ENCODE results near the gene RHBG. TPM values are rescaled to one million over a fixed set of nuclear protein-coding genes. Genes with fewer than 3 reads are reported as not detected.

The RHBG gene
- total RNA-seq, 2 donors from 2014 or later: 0.85 TPM; not detected in 1

- TF ChIP-seq CTCF (IDR thresholded peaks at IDR 0.05) (no peak), POLR2AphosphoS5 (IDR thresholded peaks at IDR 0.05) (no peak), POLR2A (IDR thresholded peaks at IDR 0.05) (no peak)
- WGBS: 83% methylated on average over 8 of the region's 8 CpGs
- peaks cover 19% of the 10 kb centered on the region for H3K27me3 ChIP-seq (replicated peaks; ENCODE audit: insufficient read depth)
Observed at GRCh38 chr1:156410740-156411139, 41.7 kb downstream of the RHBG start.

GRCh38 chr1:156412653-156413321 is 43.8 kb downstream of the RHBG start:
- TF ChIP-seq POLR2A (IDR thresholded peaks at IDR 0.05) (no peak), POLR2AphosphoS5 (IDR thresholded peaks at IDR 0.05) (no peak), CTCF (IDR thresholded peaks at IDR 0.05) (no peak)
- 75% methylated on average over 10 of the region's 10 CpGs for WGBS
- intact Hi-C loops (cut with DNase I): no loop called here
- H3K4me3 ChIP-seq: no peak overlapping the region
- H3K4me1 ChIP-seq (replicated peaks): no peaks in the 10 kb centered on the region
- H3K9me3 ChIP-seq: no peaks in the 10 kb centered on the region
- H3K36me3 ChIP-seq: no peaks in the 10 kb centered on the region
- H3K27me3 ChIP-seq (replicated peaks; ENCODE audit: insufficient read depth): peaks cover 19% of the 10 kb centered on the region
- no peak for DNase-seq (ENCODE audit: low spot score)
- H3K27ac ChIP-seq: no peak overlapping the region

More at GRCh38 chr1:156410740-156411139, 41.7 kb downstream of the RHBG start:
- DNase-seq (ENCODE audit: low spot score): no peak
- intact Hi-C loops (cut with DNase I): no loop called here
- no peak overlapping the region for H3K27ac ChIP-seq
- no peak overlapping the region for H3K4me3 ChIP-seq
- no peaks in the 10 kb centered on the region for H3K9me3 ChIP-seq
- no peaks in the 10 kb centered on the region for H3K36me3 ChIP-seq
- H3K4me1 ChIP-seq (replicated peaks): no peaks in the 10 kb centered on the region

- intact Hi-C loops (cut with DNase I): no loop called here
- 38% methylated on average over 10 of the region's 10 CpGs for WGBS
- DNase-seq (ENCODE audit: low spot score): no peak
- H3K27ac ChIP-seq: no peak overlapping the region
- no peaks in the 10 kb centered on the region for H3K4me1 ChIP-seq (replicated peaks)
- no peak overlapping the region for H3K4me3 ChIP-seq
- no peaks in the 10 kb centered on the region for H3K36me3 ChIP-seq
- H3K27me3 ChIP-seq (replicated peaks; ENCODE audit: insufficient read depth): peaks cover 19% of the 10 kb centered on the region
- TF ChIP-seq POLR2A (IDR thresholded peaks at IDR 0.05): no peak
- TF ChIP-seq CTCF (IDR thresholded peaks at IDR 0.05): no peak
- TF ChIP-seq POLR2AphosphoS5 (IDR thresholded peaks at IDR 0.05): no peak
- no peaks in the 10 kb centered on the region for H3K9me3 ChIP-seq
Observed at GRCh38 chr1:156413391-156414246, 44.6 kb downstream of the RHBG start.

- intact Hi-C loops (cut with DNase I): no loop called here
- WGBS: 14% methylated on average over 8 of the region's 8 CpGs
- H3K36me3 ChIP-seq: no peaks in the 10 kb centered on the region
- TF ChIP-seq CTCF (IDR thresholded peaks at IDR 0.05): no peak
- no peak for TF ChIP-seq POLR2A (IDR thresholded peaks at IDR 0.05)
- no peak for TF ChIP-seq POLR2AphosphoS5 (IDR thresholded peaks at IDR 0.05)
- no peak for DNase-seq (ENCODE audit: low spot score)
- H3K4me3 ChIP-seq: no peak overlapping the region
- no peaks in the 10 kb centered on the region for H3K4me1 ChIP-seq (replicated peaks)
- H3K9me3 ChIP-seq: no peaks in the 10 kb centered on the region
- peaks cover 17% of the 10 kb centered on the region for H3K27me3 ChIP-seq (replicated peaks; ENCODE audit: insufficient read depth)
- no peak overlapping the region for H3K27ac ChIP-seq
Observed at GRCh38 chr1:156414461-156415064, 45.6 kb downstream of the RHBG start.

All from prostate gland (tissue), 2 donors.